GM19397 (cell line): ENCODE data around the gene BATF2.
"Not testable (repeated sequence)": the region's sequence is repeated elsewhere in the genome, so short reads cannot be mapped to it uniquely, and the experiment has no call there.

Experiments used
- ATAC-seq: cut with Tn5 transposase; IDR thresholded peaks from one replicate; pipeline ENCODE4 v1.9.1; 2021; ENCODE audit warnings: mild to moderate bottlenecking, moderate library complexity; ENCODE audit not compliant: unreplicated experiment

BATF2 gene

GRCh38 chr11:64996710-64997380 lies at the start of gene BATF2:
Gene BATF2, minus strand, starts transcription at chr11:64996971. Its CDS starts 57 bp downstream, at chr11:64996914.
- no peak for ATAC-seq

DNA sequence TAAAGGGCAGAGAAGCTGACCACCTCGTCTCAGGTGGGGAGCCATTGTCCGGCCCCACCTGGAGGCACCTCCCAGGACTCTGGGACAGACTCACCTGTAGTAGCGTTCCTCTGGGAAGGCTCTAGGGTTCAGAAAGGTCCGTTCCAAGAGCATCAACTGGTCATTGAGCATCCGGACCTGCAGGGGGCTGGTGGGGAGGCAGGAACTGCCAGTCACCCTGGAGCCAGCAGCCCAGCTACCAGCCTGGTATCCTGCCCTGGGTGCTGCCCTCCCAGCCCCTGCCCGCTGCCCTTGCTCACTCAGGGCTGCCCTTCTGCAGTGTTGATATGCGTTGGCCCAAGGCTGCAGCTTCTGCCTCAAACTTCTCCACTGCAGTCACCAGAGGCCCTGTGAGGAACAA lies 49.0 kb upstream of the BATF2 start:
- no peak for ATAC-seq

DNA sequence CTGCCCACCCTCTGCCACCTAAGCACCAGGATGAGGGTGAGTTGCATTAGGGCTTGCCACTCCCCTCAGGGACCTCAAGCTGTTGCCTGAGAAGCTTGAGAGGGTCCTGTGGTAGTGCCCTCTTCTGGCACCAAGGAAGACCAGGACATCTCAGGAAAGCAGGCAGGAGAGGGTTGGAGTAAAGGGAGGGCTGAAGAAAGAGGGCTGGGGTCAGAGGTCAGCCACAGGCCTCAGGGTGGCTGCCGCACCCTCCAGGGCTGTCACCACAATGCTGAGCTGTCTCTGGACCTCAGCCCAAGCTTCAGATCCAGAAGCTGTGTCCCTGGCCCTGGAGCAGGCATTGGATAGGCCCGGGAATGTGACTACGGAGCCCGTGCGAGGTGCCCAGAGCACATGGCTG lies 48.3 kb upstream of the BATF2 start:
- no peak for ATAC-seq

DNA sequence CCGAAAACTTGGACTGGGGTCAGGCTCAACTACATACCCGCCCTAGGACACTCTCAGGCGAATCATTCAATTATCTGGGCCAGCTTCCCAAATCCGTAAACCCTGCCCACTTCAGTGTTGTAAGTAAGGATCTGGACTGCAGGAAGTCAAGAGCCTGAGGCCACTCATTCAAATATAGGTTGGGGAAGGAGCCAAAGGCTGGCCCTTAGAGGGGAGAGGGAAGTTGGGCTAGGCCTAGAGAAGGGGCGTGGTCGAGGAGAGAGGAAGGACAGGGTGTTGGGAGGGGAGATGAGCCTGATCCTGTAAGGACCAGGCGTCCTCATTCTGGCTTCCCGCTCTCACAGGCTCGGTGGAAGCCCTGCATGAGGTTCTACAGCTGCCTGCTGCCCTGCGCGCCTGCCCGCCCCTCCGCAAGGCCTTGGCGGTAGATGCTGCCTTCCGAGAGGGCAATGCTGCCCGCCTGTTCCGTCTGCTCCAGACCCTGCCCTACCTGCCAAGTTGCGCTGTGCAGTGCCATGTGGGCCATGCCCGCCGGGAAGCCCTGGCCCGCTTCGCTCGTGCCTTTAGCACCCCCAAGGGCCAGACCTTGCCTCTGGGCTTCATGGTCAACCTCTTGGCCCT lies 47.2 kb upstream of the BATF2 start:
- ATAC-seq, result no peak

DNA sequence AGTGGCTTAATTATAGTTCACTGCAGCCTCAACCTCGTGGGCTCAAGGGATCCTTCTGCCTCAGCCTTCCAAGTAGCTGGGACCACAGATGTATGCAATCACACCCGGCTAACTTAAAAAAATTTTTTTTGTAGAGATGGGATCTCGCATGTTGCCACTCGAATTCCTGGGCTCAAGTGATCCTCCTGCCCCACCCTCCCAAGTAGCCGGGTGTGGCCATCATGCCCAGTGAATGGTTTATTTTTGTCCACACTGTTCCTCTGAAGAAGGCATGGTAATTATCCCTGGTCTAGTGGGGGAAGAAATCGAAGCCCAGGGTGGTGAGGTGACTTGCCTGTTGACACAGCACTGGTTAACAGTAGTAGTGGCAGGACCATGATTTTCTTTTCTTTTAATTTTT lies 46.1 kb upstream of the BATF2 start:
- no peak for ATAC-seq

- peak; percentile 76 for ATAC-seq
Measured at GRCh38 chr11:65040847-65041622, 44.3 kb upstream of the BATF2 start, which contains the start of gene SAC3D1. Gene SAC3D1, plus strand, starts transcription at chr11:65041210. Its CDS starts 83 bp downstream, at chr11:65041293.

- ATAC-seq, result no peak
Measured at GRCh38 chr11:65040520-65040846, 43.7 kb upstream of the BATF2 start.

GRCh38 chr11:65036931-65037330 lies 40.2 kb upstream of the BATF2 start:
- ATAC-seq, result no peak

DNA sequence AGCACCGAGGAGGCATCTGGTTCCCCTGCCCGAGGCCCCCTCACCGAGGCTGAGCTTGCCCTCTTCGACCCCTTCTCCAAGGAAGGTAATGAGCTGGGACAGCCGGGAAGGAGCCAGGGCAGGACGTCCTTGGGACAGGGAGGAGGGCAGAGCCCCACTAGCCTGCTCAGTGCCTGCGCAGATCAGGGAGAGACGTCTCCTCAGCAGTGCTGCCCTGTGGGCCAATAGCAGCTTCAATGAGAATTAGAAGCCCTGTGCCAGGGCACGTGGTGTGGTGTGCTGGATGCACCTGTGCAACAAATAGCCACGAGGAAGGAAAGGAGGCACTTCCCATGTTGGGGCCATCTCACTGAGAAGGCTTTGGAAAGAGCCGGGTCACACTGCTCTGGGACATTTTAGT lies 38.8 kb upstream of the BATF2 start:
- ATAC-seq, result no peak

- ATAC-seq, result no peak
Measured at GRCh38 chr11:65034423-65034822, 37.7 kb upstream of the BATF2 start.

DNA sequence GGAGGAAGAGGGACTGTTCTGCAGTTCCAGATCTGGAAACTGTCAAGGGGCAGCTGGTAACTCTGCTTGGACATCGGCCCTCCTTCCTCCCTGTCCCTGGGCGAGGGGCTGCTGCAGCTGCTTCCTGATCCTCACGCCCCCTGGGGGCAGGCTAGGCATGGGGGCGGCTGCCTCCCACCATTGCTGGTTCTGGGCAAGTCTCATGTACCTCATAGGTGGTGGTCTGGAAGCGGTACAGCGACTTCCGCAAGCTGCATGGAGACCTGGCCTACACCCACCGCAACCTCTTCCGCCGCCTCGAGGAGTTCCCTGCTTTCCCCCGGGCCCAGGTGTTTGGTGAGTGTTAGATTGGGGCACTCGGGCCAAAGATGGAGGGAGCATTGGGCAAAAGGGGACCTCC lies 35.4 kb upstream of the BATF2 start:
- ATAC-seq, result no peak

- ATAC-seq, result peak; percentile 81
Measured at GRCh38 chr11:65027213-65028067, 30.7 kb upstream of the BATF2 start, which contains the start of gene SNX15. Gene SNX15, plus strand, starts transcription at chr11:65027439. Its CDS starts 99 bp downstream, at chr11:65027538.

GRCh38 chr11:65026810-65027209 lies 30.0 kb upstream of the BATF2 start:
- ATAC-seq, result no peak

- not testable (repeated sequence) for ATAC-seq
Measured at GRCh38 chr11:65023502-65023901, 26.7 kb upstream of the BATF2 start.

DNA sequence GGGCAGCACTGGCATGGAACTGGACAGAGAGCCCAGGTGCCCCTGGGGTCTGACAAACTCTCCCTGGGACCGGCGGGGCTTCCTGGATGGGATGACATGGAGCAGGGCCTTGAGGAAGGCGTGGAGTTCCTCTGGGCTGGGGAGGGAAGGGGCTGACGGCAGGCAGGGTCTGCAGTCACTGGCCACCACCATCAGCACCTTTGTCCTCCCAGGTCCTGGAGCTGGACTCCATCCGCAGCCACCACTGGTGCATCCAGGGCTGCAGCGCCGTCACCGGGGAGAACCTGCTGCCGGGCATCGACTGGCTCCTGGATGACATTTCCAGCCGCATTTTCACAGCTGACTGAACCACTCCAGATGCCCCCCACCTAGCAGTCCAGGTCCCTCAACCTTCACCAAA lies 24.7 kb upstream of the BATF2 start:
- ATAC-seq, result no peak

DNA sequence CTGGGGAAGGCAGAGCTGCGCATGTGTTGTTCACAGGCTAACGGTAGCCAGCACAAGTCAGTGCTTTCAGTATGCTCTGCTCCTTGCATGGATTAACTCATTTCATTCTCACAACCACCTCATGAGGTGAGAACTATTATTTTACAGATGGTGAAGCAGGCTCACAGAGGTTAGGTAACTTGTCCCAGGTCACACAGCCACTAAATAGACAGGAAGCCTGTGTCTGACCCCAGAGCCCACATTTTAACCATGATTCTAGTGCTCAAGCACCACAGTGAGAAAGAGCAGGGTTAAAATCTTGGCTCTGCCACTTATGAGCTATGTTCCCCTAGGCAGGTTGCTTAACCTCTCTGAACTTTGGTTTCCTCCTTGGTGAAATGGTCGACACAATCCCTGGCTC lies 24.2 kb upstream of the BATF2 start:
- no peak for ATAC-seq

DNA sequence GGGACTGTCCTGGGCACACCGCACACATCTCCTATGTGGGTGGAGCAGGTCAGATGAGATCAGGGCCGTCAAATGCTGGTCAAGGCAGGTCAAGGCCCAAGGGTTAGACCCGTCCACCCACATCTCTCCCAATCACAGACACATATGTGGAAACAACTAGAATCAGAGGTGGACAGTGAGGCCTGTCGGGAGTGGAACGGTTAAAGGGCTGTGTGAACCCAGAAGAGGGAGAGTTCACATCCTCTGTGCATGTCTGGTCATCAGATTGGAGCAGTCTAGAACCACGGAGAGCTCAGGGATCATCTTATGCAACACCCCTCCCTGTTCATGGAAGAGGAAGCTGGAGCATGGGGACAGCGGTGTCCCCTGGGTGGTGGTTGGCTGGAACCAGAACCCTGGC lies 23.1 kb upstream of the BATF2 start:
- no peak for ATAC-seq

GRCh38 chr11:65017937-65018336 lies 21.2 kb upstream of the BATF2 start:
- no peak for ATAC-seq

DNA sequence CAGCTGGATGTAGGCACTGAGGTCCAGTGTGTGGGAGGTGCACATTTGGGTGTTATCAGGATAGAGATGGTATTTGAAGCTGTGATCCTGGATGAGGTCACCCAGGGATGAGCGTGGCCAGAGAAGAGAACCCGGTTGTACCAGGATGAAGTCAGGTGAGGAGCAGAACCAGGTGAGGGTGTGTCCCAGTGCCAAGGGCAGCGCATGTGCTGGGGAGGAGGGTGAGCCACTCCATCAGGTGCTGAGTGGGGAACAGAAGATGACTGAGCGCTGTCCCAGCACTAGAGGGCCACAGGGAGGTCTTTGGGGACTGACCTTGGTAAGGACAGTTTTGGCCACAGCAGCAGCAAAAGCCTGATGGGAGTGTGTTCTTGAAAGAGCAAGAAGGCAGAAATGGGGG lies 19.9 kb upstream of the BATF2 start:
- ATAC-seq, result no peak

DNA sequence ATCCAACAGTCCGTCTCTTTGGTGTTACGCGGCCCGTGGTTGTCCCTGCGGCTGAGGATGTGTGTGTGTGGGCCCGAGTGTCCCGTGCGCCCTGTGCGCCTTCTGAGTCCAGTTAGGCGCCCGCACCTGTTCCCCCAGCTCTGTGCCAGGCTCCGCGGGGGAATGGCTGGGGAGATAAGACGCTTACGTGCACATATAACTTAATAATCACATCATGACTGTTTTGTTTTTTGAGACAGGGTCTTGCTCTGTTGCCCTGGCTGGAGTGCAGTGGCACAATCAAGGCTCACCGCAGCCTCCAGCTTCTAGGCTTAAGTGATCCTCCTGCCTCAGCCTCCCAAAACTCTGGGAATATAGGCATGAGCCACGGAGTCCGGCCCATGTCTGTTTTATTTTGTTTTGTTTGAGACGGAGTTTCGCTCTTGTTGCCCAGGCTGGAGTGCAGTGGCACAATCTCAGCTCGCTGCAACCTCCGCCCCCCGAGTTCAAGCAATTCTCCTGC lies 18.0 kb upstream of the BATF2 start:
- ATAC-seq, result no peak
